Tibial nerve (tissue), 4 donors: ENCODE results near the gene SLC1A7. TPM values are rescaled to one million over a fixed set of nuclear protein-coding genes. Genes with fewer than 3 reads are reported as not detected.

Experiments
- DNase-seq, 2 donors: peaks; one replicate each; pipeline ENCODE4 v3.0.0-alpha.2; 2019; ENCODE audit warnings: low spot score in 2 of 2
- H3K27ac ChIP-seq, 4 donors: fragments of 200-600 bp; sonication (generic) in 3 of 4; one replicate each; pipeline ENCODE4 v1.5.1; 2017 to 2019; ENCODE audit warnings: mild to moderate bottlenecking in 1 of 4
- H3K27me3 ChIP-seq, 2 donors: fragments of 200-600 bp; sonication (generic) in 1 of 2; one replicate each; pipeline versions ENCODE4 v1.5.1 to v1.6.0; 2017 to 2019
- H3K36me3 ChIP-seq, 3 donors: fragments of 200-600 bp; sonication (generic); one replicate each; pipeline ENCODE4 v1.5.1; 2018 to 2019
- H3K4me1 ChIP-seq, 4 donors: fragments of 200-600 bp; sonication (generic) in 3 of 4; one replicate each; pipeline ENCODE4 v1.5.1; 2017 to 2019
- H3K4me3 ChIP-seq, 4 donors: fragments of 200-600 bp; sonication (generic) in 3 of 4; one replicate each; pipeline ENCODE4 v1.5.1; 2017 to 2019; ENCODE audit warnings: mild to moderate bottlenecking in 1 of 4, moderate library complexity in 1 of 4
- H3K9me3 ChIP-seq, 4 donors: fragments of 200-600 bp; sonication (generic) in 3 of 4; one replicate each; pipeline ENCODE4 v1.5.1; 2017 to 2019
- EP300 ChIP-seq, 2 donors: sonication (generic); formaldehyde crosslinking; IDR thresholded peaks; one replicate each; pipeline ENCODE4 v1.6.1; 2017; ENCODE audit warnings: antibody characterized with exemption in 2 of 2, mild to moderate bottlenecking in 1 of 2
- POLR2A ChIP-seq, 2 donors: fragments of 450-650 bp; IDR thresholded peaks; one replicate each; pipeline ENCODE4 v1.6.1; 2017; ENCODE audit warnings: antibody characterized with exemption in 2 of 2, mild to moderate bottlenecking in 2 of 2, moderate library complexity in 2 of 2
- WGBS, 2 donors: methylation state at CpG; one replicate each; pipeline ENCODE4 v1.1.5; 2018; 5-methylcytosine and 5-hydroxymethylcytosine counted together
- total RNA-seq, 4 donors: library from RNA; depleted of rRNA; stranded (reverse); fragments of >200 nt; gene quantifications; one replicate each; pipeline ENCODE4 v1.1.0, GENCODE V29; 2016
- TF ChIP-seq, protein P1 (sequence below), 5 experiments: fragments of 200-600 bp in 3 of 5; fragments of 450-650 bp in 2 of 5; sonication (generic) in 3 of 5; IDR thresholded peaks; one replicate each; pipeline ENCODE4 v1.5.1; 2016 to 2019; ENCODE audit warnings: antibody characterized with exemption in 5 of 5, mild to moderate bottlenecking in 3 of 5, moderate library complexity in 2 of 5

Gene SLC1A7
- total RNA-seq, 4 donors from 2014 or later: 0.66 to 1.6 TPM; not detected in 2

DNA sequence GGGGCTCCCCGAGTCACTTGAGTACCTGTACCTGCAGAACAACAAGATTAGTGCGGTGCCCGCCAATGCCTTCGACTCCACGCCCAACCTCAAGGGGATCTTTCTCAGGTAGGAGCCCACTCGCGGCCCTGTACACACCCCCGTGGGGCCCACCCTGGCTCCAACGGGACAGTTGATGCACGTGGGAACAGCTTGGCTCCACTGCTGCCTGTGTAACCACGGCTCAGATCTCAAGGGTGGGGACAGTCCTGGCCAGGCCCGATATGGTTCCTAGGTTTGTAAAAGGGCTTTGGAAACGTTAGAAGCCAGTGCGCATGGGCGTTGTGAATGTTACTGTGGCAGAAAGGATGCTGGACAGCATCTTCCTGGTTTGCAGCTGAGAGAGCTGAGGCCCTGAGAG, 61.7 kb downstream of the SLC1A7 start:
- TF ChIP-seq POLR2A (IDR thresholded peaks at IDR 0.05) (no peak), EP300 (IDR thresholded peaks at IDR 0.05) (no peak)
- TF ChIP-seq, protein P1, sequence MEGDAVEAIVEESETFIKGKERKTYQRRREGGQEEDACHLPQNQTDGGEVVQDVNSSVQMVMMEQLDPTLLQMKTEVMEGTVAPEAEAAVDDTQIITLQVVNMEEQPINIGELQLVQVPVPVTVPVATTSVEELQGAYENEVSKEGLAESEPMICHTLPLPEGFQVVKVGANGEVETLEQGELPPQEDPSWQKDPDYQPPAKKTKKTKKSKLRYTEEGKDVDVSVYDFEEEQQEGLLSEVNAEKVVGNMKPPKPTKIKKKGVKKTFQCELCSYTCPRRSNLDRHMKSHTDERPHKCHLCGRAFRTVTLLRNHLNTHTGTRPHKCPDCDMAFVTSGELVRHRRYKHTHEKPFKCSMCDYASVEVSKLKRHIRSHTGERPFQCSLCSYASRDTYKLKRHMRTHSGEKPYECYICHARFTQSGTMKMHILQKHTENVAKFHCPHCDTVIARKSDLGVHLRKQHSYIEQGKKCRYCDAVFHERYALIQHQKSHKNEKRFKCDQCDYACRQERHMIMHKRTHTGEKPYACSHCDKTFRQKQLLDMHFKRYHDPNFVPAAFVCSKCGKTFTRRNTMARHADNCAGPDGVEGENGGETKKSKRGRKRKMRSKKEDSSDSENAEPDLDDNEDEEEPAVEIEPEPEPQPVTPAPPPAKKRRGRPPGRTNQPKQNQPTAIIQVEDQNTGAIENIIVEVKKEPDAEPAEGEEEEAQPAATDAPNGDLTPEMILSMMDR (IDR thresholded peaks at IDR 0.05): no peak
- no peak overlapping the region for H3K4me3 ChIP-seq
- no peaks in the 10 kb centered on the region for H3K27me3 ChIP-seq
- H3K4me1 ChIP-seq: peaks cover 0 to 24% (median 0%) of the 10 kb centered on the region in 4 donors
- peaks cover 0 to 93% (median 2%) of the 10 kb centered on the region in 3 donors for H3K36me3 ChIP-seq
- no peak overlapping the region for H3K27ac ChIP-seq
- WGBS, 2 donors: 77 to 85% methylated on average over 15 of the region's 15 CpGs
- DNase-seq: no peak
- no peaks in the 10 kb centered on the region for H3K9me3 ChIP-seq

DNA sequence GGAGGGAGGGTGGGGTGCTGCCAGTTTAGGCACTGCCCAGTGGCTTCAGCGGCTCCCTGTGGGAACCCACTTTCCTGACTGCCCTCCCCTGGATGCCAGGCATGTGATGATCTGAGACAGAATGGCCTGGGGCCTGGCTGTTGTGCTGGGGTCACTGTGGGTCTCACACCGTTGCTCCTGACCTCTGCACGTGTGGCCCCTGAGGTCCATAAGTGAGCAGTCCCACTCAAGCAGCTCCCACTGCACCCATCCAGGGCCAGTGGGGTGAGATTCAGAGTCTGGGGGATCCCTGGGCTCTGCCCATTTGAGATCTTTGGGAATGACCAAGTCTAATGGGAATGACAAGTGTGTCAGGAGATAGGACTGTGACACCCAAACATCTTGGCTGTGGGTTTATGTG, 62.4 kb downstream of the SLC1A7 start:
- no peak for DNase-seq
- WGBS, 2 donors: 45 to 67% methylated on average over 3 of the region's 3 CpGs
- peaks cover 0 to 86% (median 2%) of the 10 kb centered on the region in 3 donors for H3K36me3 ChIP-seq

DNA sequence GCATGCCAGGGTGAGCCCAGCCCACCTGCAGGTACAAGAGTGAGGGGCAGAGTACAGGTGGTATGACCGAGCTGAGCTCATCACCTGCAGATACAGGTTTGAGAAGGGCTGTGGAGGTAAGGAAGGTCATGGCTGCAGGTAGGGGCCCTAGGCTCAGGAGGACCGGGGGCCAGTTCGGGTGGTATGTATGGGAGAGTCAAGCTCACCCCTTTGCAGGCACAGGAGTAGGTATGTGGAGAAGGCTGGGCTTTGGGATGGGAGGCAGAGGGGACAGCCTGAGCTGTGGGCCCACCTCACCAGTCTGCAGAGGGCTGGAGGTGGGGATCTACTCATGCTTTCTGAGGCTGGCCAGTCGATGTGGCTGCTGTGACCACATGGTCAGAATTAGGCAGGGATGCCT, 63.2 kb downstream of the SLC1A7 start:
- 85 to 89% methylated on average over 4 of the region's 4 CpGs for WGBS, 2 donors
- Histone ChIP-seq H3K36me3 (peaks cover 0 to 78% (median 0%) of the 10 kb centered on the region in 3 donors), H3K27ac (no peak overlapping the region), H3K4me3 (no peak overlapping the region), H3K27me3 (no peaks in the 10 kb centered on the region), H3K4me1 (peaks cover 0 to 32% (median 0%) of the 10 kb centered on the region in 4 donors), H3K9me3 (no peaks in the 10 kb centered on the region)
- TF ChIP-seq POLR2A (IDR thresholded peaks at IDR 0.05): no peak
- no peak for TF ChIP-seq EP300 (IDR thresholded peaks at IDR 0.05)
- TF ChIP-seq, protein P1 (IDR thresholded peaks at IDR 0.05): no peak
- DNase-seq: no peak

More for the DNA sequence above, 62.4 kb downstream of the SLC1A7 start:
- H3K4me3 ChIP-seq: no peak overlapping the region
- no peaks in the 10 kb centered on the region for H3K9me3 ChIP-seq
- no peaks in the 10 kb centered on the region for H3K27me3 ChIP-seq
- TF ChIP-seq EP300 (IDR thresholded peaks at IDR 0.05) (no peak), POLR2A (IDR thresholded peaks at IDR 0.05) (no peak)
- TF ChIP-seq, protein P1 (IDR thresholded peaks at IDR 0.05): no peak
- H3K4me1 ChIP-seq: peaks cover 0 to 31% (median 0%) of the 10 kb centered on the region in 4 donors
- H3K27ac ChIP-seq: peak overlapping the region in 1 of 4 donors; percentile 10

DNA sequence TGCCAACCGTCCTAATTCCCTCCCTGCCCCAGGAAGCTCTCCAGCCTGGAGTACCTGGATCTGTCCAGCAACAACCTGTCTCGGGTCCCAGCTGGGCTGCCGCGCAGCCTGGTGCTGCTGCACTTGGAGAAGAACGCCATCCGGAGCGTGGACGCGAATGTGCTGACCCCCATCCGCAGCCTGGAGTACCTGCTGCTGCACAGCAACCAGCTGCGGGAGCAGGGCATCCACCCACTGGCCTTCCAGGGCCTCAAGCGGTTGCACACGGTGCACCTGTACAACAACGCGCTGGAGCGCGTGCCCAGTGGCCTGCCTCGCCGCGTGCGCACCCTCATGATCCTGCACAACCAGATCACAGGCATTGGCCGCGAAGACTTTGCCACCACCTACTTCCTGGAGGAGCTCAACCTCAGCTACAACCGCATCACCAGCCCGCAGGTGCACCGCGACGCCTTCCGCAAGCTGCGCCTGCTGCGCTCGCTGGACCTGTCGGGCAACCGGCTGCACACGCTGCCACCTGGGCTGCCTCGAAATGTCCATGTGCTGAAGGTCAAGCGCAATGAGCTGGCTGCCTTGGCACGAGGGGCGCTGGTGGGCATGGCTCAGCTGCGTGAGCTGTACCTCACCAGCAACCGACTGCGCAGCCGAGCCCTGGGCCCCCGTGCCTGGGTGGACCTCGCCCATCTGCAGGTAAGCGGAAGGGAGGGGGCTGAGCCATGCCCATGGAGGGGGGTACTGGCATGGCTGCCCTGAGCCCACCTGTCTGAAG, 63.9 kb downstream of the SLC1A7 start:
- H3K4me3 ChIP-seq: no peak overlapping the region
- peaks cover 0 to 36% (median 0%) of the 10 kb centered on the region in 4 donors for H3K4me1 ChIP-seq
- TF ChIP-seq, protein P1 (IDR thresholded peaks at IDR 0.05): no peak
- TF ChIP-seq POLR2A (IDR thresholded peaks at IDR 0.05) (no peak), EP300 (IDR thresholded peaks at IDR 0.05) (no peak)
- no peak for DNase-seq
- no peak overlapping the region for H3K27ac ChIP-seq
- H3K27me3 ChIP-seq: no peaks in the 10 kb centered on the region
- H3K9me3 ChIP-seq: no peaks in the 10 kb centered on the region
- 92 to 93% methylated on average over 39 to 43 of the region's 46 CpGs for WGBS, 2 donors
- peaks cover 0 to 71% (median 0%) of the 10 kb centered on the region in 3 donors for H3K36me3 ChIP-seq

DNA sequence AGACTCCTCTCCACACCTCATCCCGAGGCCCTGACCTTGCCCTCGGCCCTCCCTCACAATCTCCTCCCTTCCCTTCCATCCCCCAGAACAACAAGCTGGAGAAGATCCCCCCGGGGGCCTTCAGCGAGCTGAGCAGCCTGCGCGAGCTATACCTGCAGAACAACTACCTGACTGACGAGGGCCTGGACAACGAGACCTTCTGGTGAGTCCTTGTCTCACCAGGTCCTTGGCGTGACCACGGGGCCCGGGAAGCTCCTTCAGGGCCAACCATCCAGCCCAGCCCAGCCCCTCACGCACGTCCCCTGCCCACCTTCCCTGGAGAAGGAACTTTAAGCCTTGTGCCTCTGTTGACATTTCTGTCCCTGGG, 64.9 kb downstream of the SLC1A7 start:
- Histone ChIP-seq H3K36me3 (peaks cover 0 to 61% (median 0%) of the 10 kb centered on the region in 3 donors), H3K27me3 (no peaks in the 10 kb centered on the region), H3K4me1 (peaks cover 0 to 34% (median 0%) of the 10 kb centered on the region in 4 donors), H3K4me3 (no peak overlapping the region), H3K27ac (no peak overlapping the region), H3K9me3 (no peaks in the 10 kb centered on the region)
- 90 to 94% methylated on average over 13 of the region's 13 CpGs for WGBS, 2 donors
- DNase-seq: no peak
- no peak for TF ChIP-seq POLR2A (IDR thresholded peaks at IDR 0.05)
- TF ChIP-seq, protein P1 (IDR thresholded peaks at IDR 0.05): no peak
- no peak for TF ChIP-seq EP300 (IDR thresholded peaks at IDR 0.05)
